GM23338 (cell line): ENCODE results near the gene CAMTA1. TPM values are rescaled to one million over a fixed set of nuclear protein-coding genes. Genes with fewer than 3 reads are reported as not detected.

Experiments
- ATAC-seq: fragments of 200-7000 bp; cut with Tn5 transposase; 3 replicates; pipeline ENCODE4 v1.9.1; 2020
- DNase-seq: peaks from one replicate; pipeline ENCODE4 v3.0.0-alpha.2; 2015; ENCODE audit warnings: low spot score
- H2AFZ ChIP-seq: fragments of 200-600 bp; sonication (generic); 2 replicates; pipeline ENCODE4 v1.8.0; 2016; ENCODE audit warnings: antibody characterized with exemption, mild to moderate bottlenecking, moderate library complexity
- H3F3A ChIP-seq: fragments of 200-600 bp; sonication (generic); replicated peaks from 2 replicates; pipeline ENCODE4 v1.8.0; 2017; ENCODE audit warnings: antibody characterized with exemption, mixed run types, low read depth
- H3K27ac ChIP-seq: fragments of 200-600 bp; sonication (generic); 2 replicates; pipeline ENCODE4 v1.6.1; 2016; ENCODE audit warnings: low read depth
- H3K27me3 ChIP-seq: fragments of 200-600 bp; sonication (generic); 2 replicates; pipeline ENCODE4 v1.8.0; 2016; ENCODE audit warnings: mild to moderate bottlenecking, mixed run types, moderate library complexity; ENCODE audit not compliant: insufficient read depth
- H3K36me3 ChIP-seq: fragments of 200-600 bp; sonication (generic); 2 replicates; pipeline ENCODE4 v1.8.0; 2016; ENCODE audit warnings: mild to moderate bottlenecking; ENCODE audit not compliant: insufficient read depth
- H3K4me1 ChIP-seq: fragments of 200-600 bp; sonication (generic); 2 replicates; pipeline ENCODE4 v1.8.0; 2016; ENCODE audit warnings: mild to moderate bottlenecking, moderate library complexity; ENCODE audit not compliant: insufficient read depth
- H3K4me2 ChIP-seq: fragments of 200-600 bp; sonication (generic); 2 replicates; pipeline ENCODE4 v1.7.1; 2017; ENCODE audit warnings: mixed run types
- H3K4me3 ChIP-seq: fragments of 200-600 bp; sonication (generic); 2 replicates; pipeline ENCODE4 v1.6.1; 2016; ENCODE audit warnings: mixed run types
- H3K79me2 ChIP-seq: fragments of 200-600 bp; sonication (generic); replicated peaks from 2 replicates; pipeline ENCODE4 v1.8.0; 2017; ENCODE audit warnings: mild to moderate bottlenecking; ENCODE audit not compliant: insufficient read depth
- H3K9me2 ChIP-seq: fragments of 200-600 bp; sonication (generic); 2 replicates; pipeline ENCODE4 v1.8.0; 2017; ENCODE audit not compliant: insufficient read depth
- H4K20me1 ChIP-seq: fragments of 200-600 bp; sonication (generic); replicated peaks from 2 replicates; pipeline ENCODE4 v1.8.0; 2017; ENCODE audit warnings: mild to moderate bottlenecking; ENCODE audit not compliant: insufficient read depth
- H3K27ac Mint-ChIP-seq: 2 replicates; pipeline ENCODE4 v1.8.0; 2020; ENCODE audit warnings: inconsistent platforms, mild to moderate bottlenecking, moderate library complexity, mixed read lengths
- H3K27me3 Mint-ChIP-seq: 3 replicates; pipeline ENCODE4 v1.8.0; 2022; ENCODE audit warnings: low read depth, mild to moderate bottlenecking, moderate library complexity, mixed read lengths, inconsistent platforms; ENCODE audit not compliant: insufficient read depth, poor library complexity
- H3K36me3 Mint-ChIP-seq: 3 replicates; pipeline ENCODE4 v1.8.0; 2021; ENCODE audit warnings: low read depth, mild to moderate bottlenecking, inconsistent platforms, moderate library complexity, mixed read lengths
- H3K4me1 Mint-ChIP-seq: 3 replicates; pipeline ENCODE4 v1.8.0; 2020; ENCODE audit warnings: mild to moderate bottlenecking, inconsistent platforms, mixed read lengths
- H3K4me3 Mint-ChIP-seq: 3 replicates; pipeline ENCODE4 v1.8.0; 2021; ENCODE audit warnings: moderate library complexity, mild to moderate bottlenecking, inconsistent platforms, mixed read lengths
- H3K9me3 Mint-ChIP-seq: 3 replicates; pipeline ENCODE4 v1.8.0; 2020; ENCODE audit warnings: moderate library complexity, mild to moderate bottlenecking, inconsistent platforms, mixed read lengths
- CREB1 ChIP-seq: fragments of 250-450 bp; sonication (Bioruptor Pico); IDR thresholded peaks from 2 replicates; pipeline ENCODE4 v1.5.0; 2020; ENCODE audit warnings: low read depth, mild to moderate bottlenecking, moderate library complexity
- EZH2phosphoT487 ChIP-seq: fragments of 200-600 bp; sonication (generic); IDR thresholded peaks from one replicate; pipeline ENCODE4 v1.8.1; 2018; ENCODE audit warnings: antibody characterized with exemption; ENCODE audit not compliant: unreplicated experiment
- JUNB ChIP-seq: IDR thresholded peaks from one replicate; pipeline ENCODE4 v1.6.1; 2016; ENCODE audit warnings: antibody characterized with exemption; ENCODE audit not compliant: unreplicated experiment
- NANOG ChIP-seq: IDR thresholded peaks from 2 replicates; pipeline ENCODE4 v1.6.1; 2016; ENCODE audit warnings: antibody characterized with exemption, borderline replicate concordance
- POLR2AphosphoS5 ChIP-seq: IDR thresholded peaks from 2 replicates; pipeline ENCODE4 v1.6.1; 2016; ENCODE audit warnings: antibody characterized with exemption, low read depth
- STAT1 ChIP-seq: IDR thresholded peaks from one replicate; pipeline ENCODE4 v1.6.1; 2016; ENCODE audit warnings: antibody characterized with exemption; ENCODE audit not compliant: unreplicated experiment
- ZNF114 ChIP-seq: fragments of 250-450 bp; sonication (Bioruptor Pico); IDR thresholded peaks from 2 replicates; pipeline ENCODE4 v1.5.0; 2020; ENCODE audit warnings: mild to moderate bottlenecking, moderate library complexity
- ZNF331 ChIP-seq: fragments of 250-450 bp; sonication (Bioruptor Pico); IDR thresholded peaks from 2 replicates; pipeline ENCODE4 v1.5.0; 2020; ENCODE audit warnings: low read depth, mild to moderate bottlenecking, moderate library complexity
- polyA plus RNA-seq: library from polyadenylated mRNA; unstranded; fragments of >200 nt; fragmentation: Nextera tagmentation; extraction: Ambion mirVana; gene quantifications from 2 replicates; pipeline ENCODE4 v1.2.1, GENCODE V29; 2016
- total RNA-seq: library from RNA; depleted of rRNA; stranded (reverse); fragments of >200 nt; shearing (Covaris generic); gene quantifications from 2 replicates; pipeline ENCODE4 v1.2.3, GENCODE V29; 2014
- TF ChIP-seq, protein P1 (sequence below), 2 experiments: fragments of 200-600 bp in 1 of 2; sonication (generic) in 1 of 2; conservative IDR thresholded peaks; 2 replicates each; pipeline versions ENCODE4 v1.5.1 to v1.6.1; 2016 to 2017; ENCODE audit warnings: antibody characterized with exemption in 2 of 2, low read depth in 2 of 2, mild to moderate bottlenecking in 2 of 2, moderate library complexity in 1 of 2
- TF ChIP-seq, protein P2 (sequence below): IDR thresholded peaks from 2 replicates; pipeline ENCODE4 v1.6.1; 2016; ENCODE audit warnings: antibody characterized with exemption

The CAMTA1 gene
- total and polyA plus RNA-seq, 2 experiments from 2014 or later = 115 to 519 TPM

DNA sequence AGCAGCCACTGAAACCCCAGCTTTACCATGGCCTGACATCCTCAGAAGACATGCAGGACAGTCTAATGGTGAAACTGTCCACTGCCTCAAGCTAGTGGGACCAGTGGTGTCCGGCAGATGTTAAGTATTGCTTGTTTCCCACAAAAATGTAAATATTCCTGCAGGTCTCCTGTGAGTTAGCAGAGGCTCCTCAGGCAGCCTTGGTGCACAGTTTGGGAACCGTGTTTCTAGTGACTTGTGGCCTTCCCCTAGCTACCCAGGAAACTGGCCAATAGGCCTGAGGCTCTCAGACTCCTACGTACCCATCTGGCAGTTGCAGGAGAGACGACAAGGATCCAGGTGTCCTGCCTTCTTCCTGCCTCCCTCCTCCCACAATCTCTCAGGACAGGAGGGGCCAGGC, 142.4 kb downstream of the CAMTA1 start:
- Mint-ChIP-seq H3K36me3 (no peaks in the 10 kb centered on the region), H3K27ac (no peak overlapping the region), H3K4me1 (peaks cover 8% of the 10 kb centered on the region; the same call in 2 of the 3 replicates), H3K27me3 (peaks cover 8% of the 10 kb centered on the region), H3K4me3 (no peak overlapping the region), H3K9me3 (no peaks in the 10 kb centered on the region)
- Histone ChIP-seq H3K27me3 (no peaks in the 10 kb centered on the region), H3K4me3 (no peak overlapping the region), H3K9me2 (no peaks in the 10 kb centered on the region), H3K79me2 (no peaks in the 10 kb centered on the region), H3F3A (no peaks in the 10 kb centered on the region), H3K36me3 (no peaks in the 10 kb centered on the region), H3K27ac (no peak overlapping the region), H3K4me1 (no peaks in the 10 kb centered on the region; the same call in 1 of the 2 replicates), H4K20me1 (no peaks in the 10 kb centered on the region), H2AFZ (no peak overlapping the region), H3K4me2 (no peak overlapping the region)
- ATAC-seq (peak; percentile 22; the same call in 2 of the 3 replicates), DNase-seq (no peak)
- TF ChIP-seq JUNB (no peak), ZNF114 (CRISPR knock-in tag) (no peak), CREB1 (no peak), EZH2phosphoT487 (no peak), ZNF331 (CRISPR knock-in tag) (no peak), STAT1 (no peak)
- TF ChIP-seq, protein P1, sequence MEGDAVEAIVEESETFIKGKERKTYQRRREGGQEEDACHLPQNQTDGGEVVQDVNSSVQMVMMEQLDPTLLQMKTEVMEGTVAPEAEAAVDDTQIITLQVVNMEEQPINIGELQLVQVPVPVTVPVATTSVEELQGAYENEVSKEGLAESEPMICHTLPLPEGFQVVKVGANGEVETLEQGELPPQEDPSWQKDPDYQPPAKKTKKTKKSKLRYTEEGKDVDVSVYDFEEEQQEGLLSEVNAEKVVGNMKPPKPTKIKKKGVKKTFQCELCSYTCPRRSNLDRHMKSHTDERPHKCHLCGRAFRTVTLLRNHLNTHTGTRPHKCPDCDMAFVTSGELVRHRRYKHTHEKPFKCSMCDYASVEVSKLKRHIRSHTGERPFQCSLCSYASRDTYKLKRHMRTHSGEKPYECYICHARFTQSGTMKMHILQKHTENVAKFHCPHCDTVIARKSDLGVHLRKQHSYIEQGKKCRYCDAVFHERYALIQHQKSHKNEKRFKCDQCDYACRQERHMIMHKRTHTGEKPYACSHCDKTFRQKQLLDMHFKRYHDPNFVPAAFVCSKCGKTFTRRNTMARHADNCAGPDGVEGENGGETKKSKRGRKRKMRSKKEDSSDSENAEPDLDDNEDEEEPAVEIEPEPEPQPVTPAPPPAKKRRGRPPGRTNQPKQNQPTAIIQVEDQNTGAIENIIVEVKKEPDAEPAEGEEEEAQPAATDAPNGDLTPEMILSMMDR (conservative IDR thresholded peaks at IDR 0.05; ENCODE audit: low read depth in 2 of 2) = no peak

DNA sequence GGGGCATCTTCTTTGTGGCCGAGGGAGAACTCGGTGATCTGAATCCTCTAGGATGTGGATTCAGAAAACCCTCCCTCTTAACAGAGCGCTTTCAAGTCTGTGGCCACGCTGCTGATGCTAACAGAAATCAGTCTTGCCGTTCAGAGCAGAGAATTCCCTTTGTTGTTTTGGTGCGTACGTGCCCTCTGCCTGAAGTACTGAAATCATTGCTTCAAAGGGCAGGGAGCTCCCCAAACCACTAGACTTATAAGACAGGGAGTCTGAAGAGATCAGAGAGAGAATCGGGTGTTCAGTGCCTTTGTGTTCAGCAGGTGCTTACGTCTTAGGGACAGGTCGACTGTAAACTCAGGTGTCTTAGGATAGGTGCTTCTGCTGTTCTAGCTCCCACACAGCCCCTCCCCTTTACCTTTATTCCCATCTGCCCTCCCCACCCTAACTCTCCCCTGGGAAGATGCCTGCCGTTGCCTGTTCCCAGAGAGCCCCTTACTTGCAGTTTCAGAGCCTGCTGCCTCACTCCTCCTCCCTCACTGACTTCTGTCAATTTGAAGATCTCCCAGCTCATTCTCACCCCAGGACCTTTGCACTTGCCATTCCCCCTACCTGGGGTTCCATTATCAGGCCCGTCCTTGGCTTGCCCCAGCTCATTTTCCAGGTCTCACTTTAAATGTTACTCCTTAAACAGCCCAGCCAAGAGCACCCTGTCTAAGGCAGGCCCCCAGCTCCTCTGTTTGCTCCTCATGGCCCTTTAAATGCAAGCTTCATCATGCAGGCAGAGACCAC, 143.0 kb downstream of the CAMTA1 start:
- H3K27ac ChIP-seq = no peak overlapping the region
- TF ChIP-seq EZH2phosphoT487 (no peak), POLR2AphosphoS5 (no peak), ZNF114 (CRISPR knock-in tag) (no peak), CREB1 (no peak), JUNB (no peak), NANOG (no peak)
- TF ChIP-seq, protein P2, sequence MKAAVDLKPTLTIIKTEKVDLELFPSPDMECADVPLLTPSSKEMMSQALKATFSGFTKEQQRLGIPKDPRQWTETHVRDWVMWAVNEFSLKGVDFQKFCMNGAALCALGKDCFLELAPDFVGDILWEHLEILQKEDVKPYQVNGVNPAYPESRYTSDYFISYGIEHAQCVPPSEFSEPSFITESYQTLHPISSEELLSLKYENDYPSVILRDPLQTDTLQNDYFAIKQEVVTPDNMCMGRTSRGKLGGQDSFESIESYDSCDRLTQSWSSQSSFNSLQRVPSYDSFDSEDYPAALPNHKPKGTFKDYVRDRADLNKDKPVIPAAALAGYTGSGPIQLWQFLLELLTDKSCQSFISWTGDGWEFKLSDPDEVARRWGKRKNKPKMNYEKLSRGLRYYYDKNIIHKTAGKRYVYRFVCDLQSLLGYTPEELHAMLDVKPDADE = no peak
- TF ChIP-seq, protein P1 (conservative IDR thresholded peaks at IDR 0.05; ENCODE audit: low read depth in 2 of 2) = no peak

More for the DNA sequence above, 143.0 kb downstream of the CAMTA1 start:
- Histone ChIP-seq H3K27me3 (no peaks in the 10 kb centered on the region), H3K36me3 (no peaks in the 10 kb centered on the region), H3K79me2 (no peaks in the 10 kb centered on the region), H3K4me1 (no peaks in the 10 kb centered on the region; the same call in 1 of the 2 replicates), H2AFZ (no peak overlapping the region), H3K4me3 (no peak overlapping the region), H3K9me2 (no peaks in the 10 kb centered on the region), H3F3A (no peaks in the 10 kb centered on the region), H4K20me1 (no peaks in the 10 kb centered on the region), H3K4me2 (no peak overlapping the region)
- Mint-ChIP-seq H3K4me1 (peaks cover 8% of the 10 kb centered on the region; the same call in 2 of the 3 replicates), H3K4me3 (no peak overlapping the region), H3K27me3 (peaks cover 4% of the 10 kb centered on the region), H3K36me3 (no peaks in the 10 kb centered on the region), H3K27ac (no peak overlapping the region), H3K9me3 (no peaks in the 10 kb centered on the region)
- DNase-seq (no peak), ATAC-seq (no peak)
